HG02884 (cell line): ENCODE measurements around the gene FNDC3B.
"Not testable (repeated sequence)": the region's sequence is repeated elsewhere in the genome, so short reads cannot be mapped to it uniquely, and the experiment has no call there.

Experiments used
- ATAC-seq: cut with Tn5 transposase; IDR thresholded peaks from one replicate; pipeline ENCODE4 v1.9.1; 2021; ENCODE audit warnings: mild to moderate bottlenecking, moderate library complexity; ENCODE audit not compliant: unreplicated experiment

The FNDC3B gene

GRCh38 chr3:172228036-172228415, 188.6 kb downstream of the FNDC3B start:
- no peak for ATAC-seq

- ATAC-seq, result no peak
Measured at GRCh38 chr3:172229462-172229861, 190.1 kb downstream of the FNDC3B start.

- ATAC-seq, result no peak
Measured at GRCh38 chr3:172231318-172231901, 192.0 kb downstream of the FNDC3B start.

- no peak for ATAC-seq
Measured at GRCh38 chr3:172232579-172233212, 193.3 kb downstream of the FNDC3B start.

- no peak for ATAC-seq
Measured at GRCh38 chr3:172233474-172234277, 194.3 kb downstream of the FNDC3B start.

GRCh38 chr3:172235698-172236097, 196.3 kb downstream of the FNDC3B start:
- no peak for ATAC-seq

- no peak for ATAC-seq
Measured at GRCh38 chr3:172236771-172237742, 197.7 kb downstream of the FNDC3B start.

- ATAC-seq, result no peak
Measured at GRCh38 chr3:172238188-172238587, 198.8 kb downstream of the FNDC3B start.

GRCh38 chr3:172239218-172239790, 199.9 kb downstream of the FNDC3B start:
- no peak for ATAC-seq

- ATAC-seq, result no peak
Measured at GRCh38 chr3:172241405-172241804, 202.0 kb downstream of the FNDC3B start.

GRCh38 chr3:172242471-172242870, 203.1 kb downstream of the FNDC3B start:
- not testable (repeated sequence) for ATAC-seq

GRCh38 chr3:172243376-172243775, 204.0 kb downstream of the FNDC3B start:
- not testable (repeated sequence) for ATAC-seq

GRCh38 chr3:172244011-172244410, 204.6 kb downstream of the FNDC3B start:
- ATAC-seq, result no peak

- ATAC-seq, result no peak
Measured at GRCh38 chr3:172245241-172245640, 205.9 kb downstream of the FNDC3B start.

- no peak for ATAC-seq
Measured at GRCh38 chr3:172246107-172246844, 206.9 kb downstream of the FNDC3B start.

GRCh38 chr3:172247525-172248274, 208.3 kb downstream of the FNDC3B start:
- ATAC-seq, result no peak

GRCh38 chr3:172249039-172249438, 209.7 kb downstream of the FNDC3B start:
- no peak for ATAC-seq

GRCh38 chr3:172251211-172251610, 211.8 kb downstream of the FNDC3B start:
- ATAC-seq, result no peak

GRCh38 chr3:172253200-172253599, 213.8 kb downstream of the FNDC3B start:
- no peak for ATAC-seq
